ENCODE measurements around the gene NLRC5. TPM values are rescaled to one million over a fixed set of nuclear protein-coding genes. Genes with fewer than 3 reads are reported as not detected.

Gene NLRC5
- total RNA-seq, 4 donors from 2014 or later: 11.1 to 39.7 (median 16.3) TPM

DNA sequence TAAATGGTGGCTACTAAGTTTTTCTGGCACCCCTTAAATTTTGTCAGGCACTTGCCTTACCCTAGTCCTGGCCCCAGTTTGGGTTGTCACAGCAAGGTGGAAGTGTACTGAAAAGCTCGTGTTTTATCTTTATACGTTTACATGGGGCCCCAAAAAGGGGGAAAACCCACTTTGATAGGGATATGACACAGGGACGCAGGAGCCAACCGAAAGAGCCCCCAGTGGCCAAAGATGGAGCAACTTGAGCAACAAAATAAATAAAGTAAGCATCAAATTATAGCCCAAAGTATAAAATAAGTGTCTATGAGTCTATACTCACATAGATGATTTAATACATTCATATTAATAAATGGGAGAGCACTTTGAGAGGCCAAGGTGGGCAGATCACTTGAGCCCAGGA, 32.6 kb upstream of the NLRC5 start:
- H3K27ac ChIP-seq: no peak overlapping the region
- H3K27me3 ChIP-seq: no peaks in the 10 kb centered on the region
- 69% methylated on average over 4 of the region's 4 CpGs; no CpG with 5 or more reads in 1 of the 2 donors for WGBS, 2 donors (ENCODE audit: low coverage in 1 of 2)
- no peaks in the 10 kb centered on the region for H3K9me3 ChIP-seq
- H3K36me3 ChIP-seq: no peaks in the 10 kb centered on the region
- no peak for TF ChIP-seq POLR2A (IDR thresholded peaks at IDR 0.05)
- no peak for TF ChIP-seq EP300 (IDR thresholded peaks at IDR 0.05)
- TF ChIP-seq POLR2AphosphoS5 (IDR thresholded peaks at IDR 0.05): no peak
- TF ChIP-seq, protein P1, sequence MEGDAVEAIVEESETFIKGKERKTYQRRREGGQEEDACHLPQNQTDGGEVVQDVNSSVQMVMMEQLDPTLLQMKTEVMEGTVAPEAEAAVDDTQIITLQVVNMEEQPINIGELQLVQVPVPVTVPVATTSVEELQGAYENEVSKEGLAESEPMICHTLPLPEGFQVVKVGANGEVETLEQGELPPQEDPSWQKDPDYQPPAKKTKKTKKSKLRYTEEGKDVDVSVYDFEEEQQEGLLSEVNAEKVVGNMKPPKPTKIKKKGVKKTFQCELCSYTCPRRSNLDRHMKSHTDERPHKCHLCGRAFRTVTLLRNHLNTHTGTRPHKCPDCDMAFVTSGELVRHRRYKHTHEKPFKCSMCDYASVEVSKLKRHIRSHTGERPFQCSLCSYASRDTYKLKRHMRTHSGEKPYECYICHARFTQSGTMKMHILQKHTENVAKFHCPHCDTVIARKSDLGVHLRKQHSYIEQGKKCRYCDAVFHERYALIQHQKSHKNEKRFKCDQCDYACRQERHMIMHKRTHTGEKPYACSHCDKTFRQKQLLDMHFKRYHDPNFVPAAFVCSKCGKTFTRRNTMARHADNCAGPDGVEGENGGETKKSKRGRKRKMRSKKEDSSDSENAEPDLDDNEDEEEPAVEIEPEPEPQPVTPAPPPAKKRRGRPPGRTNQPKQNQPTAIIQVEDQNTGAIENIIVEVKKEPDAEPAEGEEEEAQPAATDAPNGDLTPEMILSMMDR (IDR thresholded peaks at IDR 0.05): no peak
- H3K4me1 ChIP-seq: peaks cover 0 to 25% (median 1%) of the 10 kb centered on the region in 3 donors
- no peak overlapping the region for H3K4me3 ChIP-seq
- ATAC-seq: no peak

DNA sequence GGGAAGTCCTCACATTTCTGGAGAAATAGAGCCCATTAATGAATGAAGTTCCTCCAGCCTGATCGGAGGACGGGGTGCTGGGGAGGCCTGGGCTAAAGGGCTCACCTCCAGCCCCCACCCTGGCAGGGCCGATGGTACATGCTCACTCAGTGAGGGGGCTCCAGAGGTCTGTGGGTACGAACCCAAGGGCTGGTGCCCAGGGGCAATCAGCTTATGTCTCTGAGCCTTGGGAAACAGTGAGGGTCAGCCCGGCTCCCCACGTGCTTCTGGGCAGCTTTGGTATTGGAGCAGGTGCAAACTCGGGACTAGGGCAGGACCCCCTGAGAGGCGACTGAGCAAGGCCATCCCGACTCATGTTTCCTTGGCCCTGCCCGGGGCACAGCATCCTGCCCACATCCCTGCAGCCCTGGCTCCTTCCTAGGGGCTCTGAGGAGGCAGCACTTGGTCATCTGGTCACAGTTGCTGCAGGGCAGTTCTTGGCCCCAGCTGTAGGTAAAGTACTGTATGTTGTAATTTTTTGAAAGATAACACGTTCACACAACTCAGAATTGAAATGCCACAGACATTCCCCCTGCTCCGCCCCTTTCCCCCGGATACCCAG, 28.6 kb upstream of the NLRC5 start:
- TF ChIP-seq, protein P1 (IDR thresholded peaks at IDR 0.05): no peak
- Histone ChIP-seq H3K36me3 (no peaks in the 10 kb centered on the region), H3K4me3 (no peak overlapping the region), H3K9me3 (no peaks in the 10 kb centered on the region), H3K4me1 (peaks cover 0 to 44% (median 5%) of the 10 kb centered on the region in 3 donors), H3K27me3 (no peaks in the 10 kb centered on the region), H3K27ac (no peak overlapping the region)
- no peak for ATAC-seq
- 50 to 57% methylated on average over 1 to 3 of the region's 13 CpGs for WGBS, 2 donors (ENCODE audit: low coverage in 1 of 2)

DNA sequence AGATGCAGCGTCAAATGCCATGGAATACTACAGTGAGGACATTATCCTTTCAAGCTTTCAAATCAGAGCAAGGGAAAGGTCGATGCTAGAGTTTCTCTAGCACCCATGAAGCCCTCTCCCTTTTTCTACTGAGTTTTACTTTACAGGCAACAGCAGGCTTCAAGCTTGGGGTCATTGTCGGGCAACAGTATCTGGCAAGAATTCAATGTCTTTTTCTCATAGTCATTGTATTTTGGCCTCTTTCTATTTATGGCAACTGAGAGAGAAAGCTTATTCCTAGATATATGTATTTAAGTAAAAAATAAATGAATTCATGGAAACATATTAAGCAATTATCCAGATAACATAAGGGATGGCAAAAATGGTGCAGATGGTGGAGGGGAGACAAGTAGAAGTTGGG, 28.0 kb upstream of the NLRC5 start:
- no peaks in the 10 kb centered on the region for H3K27me3 ChIP-seq
- H3K4me1 ChIP-seq: peaks cover 0 to 50% (median 5%) of the 10 kb centered on the region in 3 donors
- no peak overlapping the region for H3K4me3 ChIP-seq
- 42 to 60% methylated on average over 2 to 3 of the region's 3 CpGs for WGBS, 2 donors (ENCODE audit: low coverage in 1 of 2)
- H3K36me3 ChIP-seq: no peaks in the 10 kb centered on the region
- TF ChIP-seq POLR2AphosphoS5 (IDR thresholded peaks at IDR 0.05) (no peak), POLR2A (IDR thresholded peaks at IDR 0.05) (no peak), EP300 (IDR thresholded peaks at IDR 0.05) (no peak)
- TF ChIP-seq, protein P1 (IDR thresholded peaks at IDR 0.05): no peak
- H3K27ac ChIP-seq: no peak overlapping the region
- no peaks in the 10 kb centered on the region for H3K9me3 ChIP-seq
- no peak for ATAC-seq

DNA sequence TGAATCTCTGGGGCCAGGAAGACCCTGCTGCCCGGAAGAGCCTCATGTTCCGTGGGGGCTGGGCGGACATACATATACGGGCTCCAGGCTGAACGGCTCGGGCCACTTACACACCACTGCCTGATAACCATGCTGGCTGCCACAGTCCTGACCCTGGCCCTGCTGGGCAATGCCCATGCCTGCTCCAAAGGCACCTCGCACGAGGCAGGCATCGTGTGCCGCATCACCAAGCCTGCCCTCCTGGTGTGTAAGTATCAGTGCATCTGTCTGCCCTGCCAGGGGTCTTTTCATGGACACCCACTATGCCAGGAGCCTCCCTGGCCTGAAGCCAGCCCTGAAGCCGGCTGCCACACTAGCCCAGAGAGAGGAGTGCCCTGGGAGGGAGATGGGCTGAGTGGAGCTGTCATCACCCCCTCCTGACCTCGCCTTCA, 27.5 kb upstream of the NLRC5 start, which contains the start of gene CETP:
CETP (plus strand) TSS at position 100 of the 431 bp plus-strand sequence; CDS start at position 130, 30 bp downstream.
- TF ChIP-seq POLR2A (IDR thresholded peaks at IDR 0.05) (no peak), EP300 (IDR thresholded peaks at IDR 0.05) (no peak), POLR2AphosphoS5 (IDR thresholded peaks at IDR 0.05) (no peak)
- TF ChIP-seq, protein P1 (IDR thresholded peaks at IDR 0.05): no peak
- Histone ChIP-seq H3K27me3 (no peaks in the 10 kb centered on the region), H3K27ac (no peak within 1 kb of the TSS), H3K9me3 (no peaks in the 10 kb centered on the region), H3K4me1 (peaks cover 0 to 51% (median 5%) of the 10 kb centered on the region in 3 donors), H3K36me3 (no peaks in the 10 kb centered on the region), H3K4me3 (no peak within 1 kb of the TSS)
- 80% methylated on average over 6 of the region's 12 CpGs; no CpG with 5 or more reads in 1 of the 2 donors for WGBS, 2 donors (ENCODE audit: low coverage in 1 of 2)
- no peak for ATAC-seq
